D721Med (cell line): Measurements from ENCODE around the gene CENPS.

Experiments
- DNase-seq: peaks from one replicate; pipeline ENCODE4 v3.0.0; 2011; ENCODE audit warnings: low spot score; ENCODE audit not compliant: insufficient read length
- FAIRE-seq: peaks from 2 replicates; lab custom pipeline; 2011; peaks lifted over from hg19 to GRCh38; lab: Jason Lieb, UNC
- CTCF ChIP-seq: IDR thresholded peaks from 2 replicates; pipeline ENCODE4 v1.5.1; 2012; ENCODE audit warnings: mild to moderate bottlenecking, control low read depth; ENCODE audit not compliant: insufficient read depth; ENCODE audit errors: missing control alignments

The CENPS gene

GRCh38 chr1:10479296-10479695 lies 49.1 kb downstream of the CENPS start:
- no peak for TF ChIP-seq CTCF
- no peak for DNase-seq
- no peak for FAIRE-seq

GRCh38 chr1:10480614-10481013 lies 50.4 kb downstream of the CENPS start:
- DNase-seq (no peak), FAIRE-seq (no peak)
- no peak for TF ChIP-seq CTCF

GRCh38 chr1:10484521-10484920 lies 54.3 kb downstream of the CENPS start:
- FAIRE-seq (no peak), DNase-seq (no peak)
- no peak for TF ChIP-seq CTCF

- FAIRE-seq = no peak
Observed at GRCh38 chr1:10489291-10490055, 59.2 kb downstream of the CENPS start.

GRCh38 chr1:10490286-10490970 lies 60.2 kb downstream of the CENPS start:
- FAIRE-seq = no peak
- no peak for DNase-seq
- no peak for TF ChIP-seq CTCF

More at GRCh38 chr1:10489291-10490055, 59.2 kb downstream of the CENPS start:
- no peak for DNase-seq
- TF ChIP-seq CTCF = no peak
